ENCODE data around the gene KLHDC7A.

- no peak for TF ChIP-seq CTCF (IDR thresholded peaks at IDR 0.05)
- TF ChIP-seq EP300 (IDR thresholded peaks at IDR 0.05): no peak
- TF ChIP-seq POLR2A (IDR thresholded peaks at IDR 0.05): no peak
Measured at GRCh38 chr1:18466676-18467075, 14.1 kb upstream of the KLHDC7A start.

All from upper lobe of left lung (tissue), 4 donors.